OCI-M2 (cell line): Measurements from ENCODE around the gene COBL.

ENCODE experiments used
- DNase-seq: peaks from one replicate; lab custom pipeline; 2025; ENCODE audit not compliant: unreplicated experiment; lab: John Stamatoyannopoulos, UW

The COBL gene

GRCh38 chr7:51027935-51028830, 288.4 kb downstream of the COBL start:
- DNase-seq = no peak

GRCh38 chr7:51027106-51027934, 289.3 kb downstream of the COBL start:
- DNase-seq = no peak

- no peak for DNase-seq
Observed at GRCh38 chr7:51026341-51026740, 290.3 kb downstream of the COBL start.

GRCh38 chr7:51025668-51026067, 290.9 kb downstream of the COBL start:
- DNase-seq = no peak

GRCh38 chr7:51024867-51025266, 291.7 kb downstream of the COBL start:
- DNase-seq = no peak

- no peak for DNase-seq
Observed at GRCh38 chr7:51023547-51023946, 293.1 kb downstream of the COBL start.

GRCh38 chr7:51022821-51023220, 293.8 kb downstream of the COBL start:
- DNase-seq = no peak

GRCh38 chr7:51021906-51022570, 294.6 kb downstream of the COBL start:
- DNase-seq = no peak

- no peak for DNase-seq
Observed at GRCh38 chr7:51020944-51021343, 295.7 kb downstream of the COBL start.

GRCh38 chr7:51019891-51020870, 296.4 kb downstream of the COBL start:
- no peak for DNase-seq

- DNase-seq = no peak
Observed at GRCh38 chr7:51019191-51019844, 297.3 kb downstream of the COBL start.

GRCh38 chr7:51017576-51018535, 298.8 kb downstream of the COBL start:
- no peak for DNase-seq

- no peak for DNase-seq
Observed at GRCh38 chr7:51016546-51016945, 300.1 kb downstream of the COBL start.

GRCh38 chr7:51015581-51015980, 301.0 kb downstream of the COBL start:
- no peak for DNase-seq

GRCh38 chr7:51014811-51015210, 301.8 kb downstream of the COBL start:
- no peak for DNase-seq

GRCh38 chr7:51013861-51014511, 302.6 kb downstream of the COBL start:
- no peak for DNase-seq

GRCh38 chr7:51013218-51013786, 303.3 kb downstream of the COBL start:
- DNase-seq = no peak
